Peyer's patch (tissue), 4 donors: Measurements from ENCODE around the gene REX1BD. TPM values are rescaled to one million over a fixed set of nuclear protein-coding genes. Genes with fewer than 3 reads are reported as not detected.

ENCODE experiments used
- DNase-seq, 3 donors: peaks; one replicate each; pipeline ENCODE4 v3.0.0-alpha.2; 2017 to 2019
- H3K27ac ChIP-seq, 4 donors: fragments of 200-600 bp; sonication (generic); one replicate each; pipeline ENCODE4 v1.5.1; 2016 to 2019
- H3K27me3 ChIP-seq, 2 donors: fragments of 200-600 bp; sonication (generic); one replicate each; pipeline ENCODE4 v1.5.1; 2019
- H3K36me3 ChIP-seq, 3 donors: fragments of 200-600 bp; sonication (generic); one replicate each; pipeline ENCODE4 v1.5.1; 2016 to 2019
- H3K4me1 ChIP-seq, 4 donors: fragments of 200-600 bp; sonication (generic); one replicate each; pipeline ENCODE4 v1.5.1; 2016 to 2019
- H3K4me3 ChIP-seq, 4 donors: fragments of 200-600 bp; sonication (generic); 1 replicate in 3 of 4; 2 replicates in 1 of 4; pipeline ENCODE4 v1.5.1; 2016 to 2019; ENCODE audit warnings: mild to moderate bottlenecking in 1 of 4
- H3K9me3 ChIP-seq, 4 donors: fragments of 200-600 bp; sonication (generic); one replicate each; pipeline ENCODE4 v1.5.1; 2016 to 2019; ENCODE audit warnings: mild to moderate bottlenecking in 1 of 4
- CTCF ChIP-seq, 6 experiments: fragments of 450-650 bp in 4 of 6; fragments of 200-600 bp in 2 of 6; sonication (generic) in 1 of 6; IDR thresholded peaks; one replicate each; pipeline ENCODE4 v1.5.1; 2017 to 2019; ENCODE audit warnings: antibody characterized with exemption in 6 of 6, mild to moderate bottlenecking in 3 of 6, moderate library complexity in 1 of 6
- POLR2A ChIP-seq, 2 donors: fragments of 450-650 bp; IDR thresholded peaks; one replicate each; pipeline ENCODE4 v1.5.1; 2017; ENCODE audit warnings: antibody characterized with exemption in 2 of 2, mild to moderate bottlenecking in 2 of 2, moderate library complexity in 2 of 2
- total RNA-seq, 4 donors: library from RNA; depleted of rRNA; stranded (reverse); fragments of >200 nt; gene quantifications; one replicate each; pipeline ENCODE4 v1.1.0, GENCODE V29; 2016

Gene REX1BD
- total RNA-seq, 4 donors from 2014 or later: 68.1 to 76.3 (median 72.2) TPM

DNA sequence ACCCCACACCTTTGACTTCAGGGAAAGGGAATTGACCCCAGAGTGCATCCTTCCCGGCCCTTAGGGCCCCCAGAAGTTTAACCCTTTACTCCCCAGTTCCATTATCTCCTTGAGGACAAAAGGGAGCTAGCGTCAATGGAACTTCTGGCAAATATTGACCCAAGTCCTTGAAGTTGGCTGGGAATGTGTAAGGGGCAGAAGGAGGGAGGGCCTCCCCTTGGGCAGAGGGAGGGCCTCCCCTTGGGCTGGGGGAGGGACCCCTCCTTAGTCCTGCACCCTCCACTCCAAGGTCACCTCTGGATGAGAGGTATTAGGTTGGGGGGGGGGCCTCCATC, 21.1 kb downstream of the REX1BD start:
- DNase-seq: no peak
- TF ChIP-seq CTCF (IDR thresholded peaks at IDR 0.05) (no peak), POLR2A (IDR thresholded peaks at IDR 0.05) (no peak)
- no peak overlapping the region for H3K27ac ChIP-seq
- peaks cover 0 to 49% (median 26%) of the 10 kb centered on the region in 4 donors for H3K4me1 ChIP-seq
- no peak overlapping the region for H3K4me3 ChIP-seq
- no peaks in the 10 kb centered on the region for H3K36me3 ChIP-seq
- no peaks in the 10 kb centered on the region for H3K9me3 ChIP-seq
- H3K27me3 ChIP-seq: peaks cover 0 to 79% of the 10 kb centered on the region in 2 donors

GRCh38 chr19:18610245-18610555, 21.6 kb downstream of the REX1BD start:
- TF ChIP-seq POLR2A (IDR thresholded peaks at IDR 0.05): no peak
- TF ChIP-seq CTCF (IDR thresholded peaks at IDR 0.05): no peak
- H3K27me3 ChIP-seq: peaks cover 0 to 74% of the 10 kb centered on the region in 2 donors
- H3K36me3 ChIP-seq: no peaks in the 10 kb centered on the region
- no peak for DNase-seq
- no peak overlapping the region for H3K27ac ChIP-seq
- H3K4me1 ChIP-seq: peaks cover 0 to 49% (median 26%) of the 10 kb centered on the region in 4 donors
- H3K9me3 ChIP-seq: no peaks in the 10 kb centered on the region
- H3K4me3 ChIP-seq: no peak overlapping the region

GRCh38 chr19:18610556-18611326, 22.1 kb downstream of the REX1BD start:
- no peak for DNase-seq
- H3K36me3 ChIP-seq: no peaks in the 10 kb centered on the region
- no peak for TF ChIP-seq POLR2A (IDR thresholded peaks at IDR 0.05)
- TF ChIP-seq CTCF (IDR thresholded peaks at IDR 0.05): no peak
- no peaks in the 10 kb centered on the region for H3K9me3 ChIP-seq
- H3K27ac ChIP-seq: no peak overlapping the region
- H3K4me3 ChIP-seq: no peak overlapping the region
- peaks cover 0 to 49% (median 26%) of the 10 kb centered on the region in 4 donors for H3K4me1 ChIP-seq
- peaks cover 0 to 68% of the 10 kb centered on the region in 2 donors for H3K27me3 ChIP-seq

GRCh38 chr19:18611327-18612050, 22.9 kb downstream of the REX1BD start:
- DNase-seq: no peak
- no peaks in the 10 kb centered on the region for H3K9me3 ChIP-seq
- H3K36me3 ChIP-seq: no peaks in the 10 kb centered on the region
- TF ChIP-seq CTCF (IDR thresholded peaks at IDR 0.05) (no peak), POLR2A (IDR thresholded peaks at IDR 0.05) (no peak)
- peaks cover 0 to 63% of the 10 kb centered on the region in 2 donors for H3K27me3 ChIP-seq
- peak overlapping the region in 2 of 4 donors; percentile 19 to 54 for H3K4me3 ChIP-seq
- H3K4me1 ChIP-seq: peaks cover 0 to 43% (median 23%) of the 10 kb centered on the region in 4 donors
- H3K27ac ChIP-seq: no peak overlapping the region

GRCh38 chr19:18612051-18612771, 23.6 kb downstream of the REX1BD start:
- H3K9me3 ChIP-seq: no peaks in the 10 kb centered on the region
- H3K27me3 ChIP-seq: peaks cover 0 to 59% of the 10 kb centered on the region in 2 donors
- peaks cover 0 to 38% (median 23%) of the 10 kb centered on the region in 4 donors for H3K4me1 ChIP-seq
- DNase-seq: peak in 1 of 3 donors; percentile 36
- no peak overlapping the region for H3K27ac ChIP-seq
- TF ChIP-seq CTCF (IDR thresholded peaks at IDR 0.05): no peak
- no peak for TF ChIP-seq POLR2A (IDR thresholded peaks at IDR 0.05)
- H3K4me3 ChIP-seq: peak overlapping the region; percentile 23 to 54 (median 48)
- no peaks in the 10 kb centered on the region for H3K36me3 ChIP-seq
